ENCODE measurements around the gene NUMB. TPM values are rescaled to one million over a fixed set of nuclear protein-coding genes. Genes with fewer than 3 reads are reported as not detected.

NUMB gene
- total and polyA plus RNA-seq, 4 donors, result 28.3 to 48.0 (median 32.2) TPM

DNA sequence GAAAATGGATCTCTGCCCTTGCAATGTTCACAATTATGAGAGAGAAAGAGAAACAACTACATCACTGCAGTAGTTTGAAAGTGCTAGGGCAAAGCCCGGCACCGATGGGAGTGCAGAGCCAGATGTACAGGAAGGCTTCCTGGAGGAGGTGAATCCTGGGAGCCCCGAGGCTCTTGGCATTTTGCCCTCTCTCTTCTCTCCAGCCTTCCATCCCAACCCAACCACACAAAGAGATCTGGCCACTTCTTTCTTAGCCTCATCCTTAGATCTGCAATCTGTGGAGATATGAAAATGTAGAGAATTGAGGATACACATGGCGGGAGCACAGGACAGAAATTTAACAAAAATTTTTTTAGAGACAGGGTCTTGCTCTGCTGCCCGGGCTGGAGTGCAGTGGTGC is 224.3 kb downstream of the NUMB start:
- H3K27ac ChIP-seq (ENCODE audit: low read depth, low read length), result no peak overlapping the region
- peaks cover 39% of the 10 kb centered on the region for H3K4me1 ChIP-seq (ENCODE audit: control insufficient read depth, insufficient read depth, low read length)
- DNase-seq (ENCODE audit: low read depth in 4 of 6, low spot score in 6 of 6), result no peak
- H3K36me3 ChIP-seq (ENCODE audit: control insufficient read depth, insufficient read depth, low read length), result no peaks in the 10 kb centered on the region
- peaks cover 55% of the 10 kb centered on the region for H3K27me3 ChIP-seq (ENCODE audit: control insufficient read depth, insufficient read depth, low read length)
- no peak overlapping the region for H3K4me3 ChIP-seq (ENCODE audit: low read depth, low read length)
- 84% methylated on average over 2 of the region's 5 CpGs for WGBS (ENCODE audit: insufficient coverage)
- no peaks in the 10 kb centered on the region for H3K9me3 ChIP-seq (ENCODE audit: control insufficient read depth, insufficient read depth, low read length)

DNA sequence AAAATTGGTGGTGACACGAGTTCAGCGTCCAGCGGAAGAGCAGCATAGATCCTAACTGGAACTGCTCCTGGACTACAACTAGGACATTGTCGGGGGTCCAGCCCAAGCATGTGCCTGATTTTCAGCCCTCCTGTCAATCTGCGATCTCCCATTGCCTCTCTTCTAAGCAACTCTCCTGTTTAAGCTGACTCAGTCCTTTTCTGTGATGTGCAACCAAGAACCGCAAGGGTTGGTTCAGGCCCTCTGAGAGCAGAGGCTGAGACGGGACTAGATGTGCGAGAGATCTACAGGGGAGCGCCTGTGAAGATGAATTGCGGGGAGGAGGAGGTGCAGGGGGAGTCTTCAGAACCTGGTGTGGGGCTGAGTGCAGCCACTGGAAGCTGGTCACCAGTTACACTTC is 224.8 kb downstream of the NUMB start:
- 87% methylated on average over 9 of the region's 10 CpGs for WGBS (ENCODE audit: insufficient coverage)
- Histone ChIP-seq H3K4me3 (ENCODE audit: low read depth, low read length) (no peak overlapping the region), H3K4me1 (ENCODE audit: control insufficient read depth, insufficient read depth, low read length) (peaks cover 34% of the 10 kb centered on the region), H3K27ac (ENCODE audit: low read depth, low read length) (no peak overlapping the region), H3K9me3 (ENCODE audit: control insufficient read depth, insufficient read depth, low read length) (no peaks in the 10 kb centered on the region), H3K27me3 (ENCODE audit: control insufficient read depth, insufficient read depth, low read length) (peaks cover 50% of the 10 kb centered on the region), H3K36me3 (ENCODE audit: control insufficient read depth, insufficient read depth, low read length) (no peaks in the 10 kb centered on the region)
- no peak for DNase-seq (ENCODE audit: low read depth in 4 of 6, low spot score in 6 of 6)

DNA sequence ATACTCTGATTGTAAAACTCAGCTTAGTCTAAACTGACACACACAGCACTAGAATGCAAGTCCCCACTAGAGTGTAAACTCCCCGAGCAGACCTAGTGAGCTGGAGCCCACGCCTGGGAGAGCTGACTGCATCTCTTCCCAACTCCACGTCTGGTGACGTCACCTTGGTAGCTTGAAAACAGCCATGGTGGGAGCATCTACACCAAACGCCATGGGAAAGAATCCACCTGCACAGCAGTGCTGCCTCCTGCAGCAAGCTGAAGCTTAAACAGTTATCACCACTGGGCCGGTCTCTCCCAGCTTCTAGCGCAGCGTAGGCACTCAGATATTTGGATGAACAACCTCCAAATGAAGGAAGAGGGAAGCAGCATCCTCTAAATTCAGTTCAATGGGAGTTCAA is 225.4 kb downstream of the NUMB start:
- 84% methylated on average over 8 of the region's 8 CpGs for WGBS (ENCODE audit: insufficient coverage)
- H3K4me1 ChIP-seq (ENCODE audit: control insufficient read depth, insufficient read depth, low read length), result peaks cover 33% of the 10 kb centered on the region
- H3K27ac ChIP-seq (ENCODE audit: low read depth, low read length), result no peak overlapping the region
- DNase-seq (ENCODE audit: low read depth in 4 of 6, low spot score in 6 of 6), result no peak
- H3K27me3 ChIP-seq (ENCODE audit: control insufficient read depth, insufficient read depth, low read length), result peaks cover 44% of the 10 kb centered on the region
- no peaks in the 10 kb centered on the region for H3K9me3 ChIP-seq (ENCODE audit: control insufficient read depth, insufficient read depth, low read length)
- peaks cover 4% of the 10 kb centered on the region for H3K36me3 ChIP-seq (ENCODE audit: control insufficient read depth, insufficient read depth, low read length)
- H3K4me3 ChIP-seq (ENCODE audit: low read depth, low read length), result no peak overlapping the region

DNA sequence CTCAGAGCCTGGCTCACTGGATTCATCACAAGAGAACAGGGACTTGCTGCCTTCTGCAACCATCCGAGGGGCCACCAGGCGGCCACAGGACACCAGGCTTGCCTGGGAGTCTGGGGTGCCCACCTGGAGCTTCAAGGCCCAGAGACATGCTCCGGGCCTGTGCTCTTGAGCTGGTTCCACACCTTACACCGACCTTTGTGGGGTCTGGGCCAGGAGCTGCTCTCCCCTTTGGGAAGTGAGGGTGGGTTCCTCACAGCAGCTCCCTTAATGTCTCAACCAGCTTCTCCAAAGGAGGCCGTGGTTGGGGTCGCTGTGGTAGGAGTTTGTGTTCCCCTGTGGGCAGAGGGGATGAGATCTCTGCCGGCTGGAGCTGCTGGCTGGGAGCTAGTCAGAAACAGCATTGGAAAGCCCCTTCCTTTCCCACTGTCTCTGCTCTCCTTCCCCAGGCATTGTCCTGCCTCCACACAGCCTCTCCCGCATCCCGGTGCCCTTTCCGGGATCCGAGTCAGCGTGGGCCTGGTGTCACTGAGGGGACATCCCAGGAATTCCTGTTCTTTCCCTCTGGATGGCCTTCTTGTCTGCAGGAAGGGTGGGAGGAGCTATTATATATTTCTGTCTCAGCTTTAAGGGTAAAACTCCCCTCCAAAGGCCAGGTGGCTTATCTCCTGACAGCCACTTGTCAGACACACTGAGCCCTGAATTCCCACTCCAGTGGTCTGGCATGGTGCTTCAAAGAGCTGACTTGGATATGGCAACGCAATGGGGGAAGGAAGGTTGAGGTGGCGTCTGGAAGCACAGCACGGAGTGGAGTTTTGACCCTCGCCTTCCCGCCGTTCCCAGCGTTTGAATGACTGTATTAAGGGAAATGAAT is 226.1 kb downstream of the NUMB start:
- Histone ChIP-seq H3K27me3 (ENCODE audit: control insufficient read depth, insufficient read depth, low read length) (peaks cover 37% of the 10 kb centered on the region), H3K36me3 (ENCODE audit: control insufficient read depth, insufficient read depth, low read length) (peaks cover 7% of the 10 kb centered on the region), H3K9me3 (ENCODE audit: control insufficient read depth, insufficient read depth, low read length) (no peaks in the 10 kb centered on the region), H3K27ac (ENCODE audit: low read depth, low read length) (no peak overlapping the region), H3K4me3 (ENCODE audit: low read depth, low read length) (no peak overlapping the region), H3K4me1 (ENCODE audit: control insufficient read depth, insufficient read depth, low read length) (peaks cover 33% of the 10 kb centered on the region)
- WGBS (ENCODE audit: insufficient coverage), result 67% methylated on average over 15 of the region's 19 CpGs
- no peak for DNase-seq (ENCODE audit: low read depth in 4 of 6, low spot score in 6 of 6)

DNA sequence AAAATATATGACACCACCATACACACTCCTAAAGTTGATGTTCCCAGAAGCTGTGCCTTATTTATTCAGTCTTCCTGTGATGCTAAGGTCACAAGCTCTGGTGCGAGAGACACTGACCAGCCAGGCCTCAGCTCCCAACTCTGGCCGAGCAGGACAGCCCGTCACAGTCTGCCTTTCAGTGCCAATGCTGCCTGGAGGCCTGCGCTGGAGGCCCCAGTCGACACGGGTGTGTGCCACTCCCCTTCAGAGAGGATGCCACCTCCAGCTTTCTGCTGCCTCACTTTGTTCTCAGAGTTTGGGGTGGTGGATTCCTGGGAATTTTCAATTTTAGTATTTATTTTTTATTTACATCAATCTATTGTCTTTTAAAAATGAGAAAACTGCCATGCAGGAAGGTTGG is 228.3 kb downstream of the NUMB start:
- peaks cover 12% of the 10 kb centered on the region for H3K36me3 ChIP-seq (ENCODE audit: control insufficient read depth, insufficient read depth, low read length)
- H3K27ac ChIP-seq (ENCODE audit: low read depth, low read length), result no peak overlapping the region
- DNase-seq (ENCODE audit: low read depth in 4 of 6, low spot score in 6 of 6), result no peak
- no peak overlapping the region for H3K4me3 ChIP-seq (ENCODE audit: low read depth, low read length)
- no peaks in the 10 kb centered on the region for H3K9me3 ChIP-seq (ENCODE audit: control insufficient read depth, insufficient read depth, low read length)
- H3K4me1 ChIP-seq (ENCODE audit: control insufficient read depth, insufficient read depth, low read length), result peaks cover 17% of the 10 kb centered on the region
- 93% methylated on average over 3 of the region's 6 CpGs for WGBS (ENCODE audit: insufficient coverage)
- H3K27me3 ChIP-seq (ENCODE audit: control insufficient read depth, insufficient read depth, low read length), result peaks cover 16% of the 10 kb centered on the region

DNA sequence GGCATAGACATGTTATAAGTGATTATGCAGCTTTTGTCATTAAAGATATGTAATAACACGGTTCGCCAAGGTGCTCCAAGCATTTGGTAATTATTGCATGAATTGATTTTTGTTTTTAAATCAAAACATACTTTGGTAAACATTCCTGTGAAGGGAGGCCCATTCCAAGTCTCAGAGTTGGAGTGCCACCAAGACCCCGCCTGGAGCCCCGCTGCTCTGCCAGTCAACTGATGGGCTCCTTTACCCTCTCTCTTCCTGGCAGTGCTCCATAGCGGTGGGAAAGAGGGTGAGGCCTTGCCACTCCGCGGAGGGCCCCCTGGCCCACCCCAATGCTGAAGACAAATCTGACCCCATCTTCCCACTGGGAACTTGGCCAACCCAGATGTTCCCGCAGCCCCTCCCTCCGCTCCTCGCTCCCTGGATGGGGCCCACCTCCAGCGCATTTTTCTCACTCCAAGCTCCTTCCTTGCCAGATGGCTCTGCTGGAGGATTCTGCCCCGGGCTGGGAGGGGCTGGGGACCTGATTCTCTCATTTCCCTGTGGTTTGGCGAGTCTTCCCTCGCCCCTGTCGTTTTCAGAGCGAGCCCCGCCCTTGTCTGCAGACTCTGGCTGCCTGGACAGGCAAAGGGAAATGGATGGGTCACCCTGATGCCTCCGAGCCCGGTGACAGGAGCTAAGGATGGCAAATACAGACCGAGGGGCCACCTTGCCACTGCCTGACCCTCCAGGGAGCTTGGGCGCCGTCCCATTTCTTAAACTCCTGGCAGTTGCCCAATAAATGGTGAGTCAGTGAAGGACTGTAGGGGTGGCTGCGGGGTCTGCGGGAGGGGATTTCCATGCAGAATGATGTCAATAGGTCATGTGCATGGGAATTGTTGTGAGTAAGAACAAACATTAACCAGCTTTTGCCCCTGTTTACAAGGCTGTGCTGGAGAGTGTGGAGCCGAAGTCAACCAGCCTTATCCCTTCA is 230.2 kb downstream of the NUMB start:
- no peaks in the 10 kb centered on the region for H3K9me3 ChIP-seq (ENCODE audit: control insufficient read depth, insufficient read depth, low read length)
- peaks cover 12% of the 10 kb centered on the region for H3K36me3 ChIP-seq (ENCODE audit: control insufficient read depth, insufficient read depth, low read length)
- H3K27me3 ChIP-seq (ENCODE audit: control insufficient read depth, insufficient read depth, low read length), result no peaks in the 10 kb centered on the region
- peaks cover 15% of the 10 kb centered on the region for H3K4me1 ChIP-seq (ENCODE audit: control insufficient read depth, insufficient read depth, low read length)
- peak overlapping the region; percentile 22 for H3K27ac ChIP-seq (ENCODE audit: low read depth, low read length)
- H3K4me3 ChIP-seq (ENCODE audit: low read depth, low read length), result no peak overlapping the region
- peak in 2 of 6 donors; percentile 47 to 83 for DNase-seq (ENCODE audit: low read depth in 4 of 6, low spot score in 6 of 6)
- WGBS (ENCODE audit: insufficient coverage), result 25% methylated on average over 19 of the region's 25 CpGs

DNA sequence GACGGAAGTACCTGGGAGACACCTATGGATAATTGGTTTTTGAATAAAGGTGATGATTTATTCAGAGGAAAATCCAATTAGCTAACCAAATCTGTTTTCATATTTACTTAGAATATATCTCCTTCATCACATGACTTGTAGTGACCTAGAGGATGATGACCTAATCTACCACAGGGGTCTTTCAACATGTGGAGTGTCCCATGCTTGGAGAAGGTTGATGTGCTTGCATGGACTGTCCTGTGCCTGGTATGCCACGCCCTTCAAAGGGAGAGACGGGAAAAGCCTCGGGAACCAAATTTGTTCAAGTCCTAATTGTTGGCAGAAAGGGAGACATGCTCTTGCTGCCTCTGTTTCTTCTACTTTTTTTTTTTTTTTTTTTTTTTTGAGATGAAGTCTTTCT is 232.8 kb downstream of the NUMB start:
- WGBS (ENCODE audit: insufficient coverage), result no CpG with 5 or more reads among the region's 4 CpGs
- Histone ChIP-seq H3K9me3 (ENCODE audit: control insufficient read depth, insufficient read depth, low read length) (no peaks in the 10 kb centered on the region), H3K27ac (ENCODE audit: low read depth, low read length) (no peak overlapping the region), H3K4me3 (ENCODE audit: low read depth, low read length) (no peak overlapping the region), H3K36me3 (ENCODE audit: control insufficient read depth, insufficient read depth, low read length) (peaks cover 14% of the 10 kb centered on the region), H3K4me1 (ENCODE audit: control insufficient read depth, insufficient read depth, low read length) (peaks cover 11% of the 10 kb centered on the region), H3K27me3 (ENCODE audit: control insufficient read depth, insufficient read depth, low read length) (no peaks in the 10 kb centered on the region)
- no peak for DNase-seq (ENCODE audit: low read depth in 4 of 6, low spot score in 6 of 6)

Small RNAs within 50 kb of the gene (small RNA-seq; reads per million reads assigned to genes)
- gene RNU6-419P (ENCODE audit: low replicate concordance), result not detected

Other genes with a start within 250 kb of the NUMB start
- gene PAPLN, start 221.0 kb downstream of the NUMB start, total RNA-seq, result 10 to 100 TPM; 18.3 to 69.3 TPM
- 10 to 100 TPM in 1 of 2 donors, 1 to 10 TPM in 1; 5.1 to 32.2 TPM for gene PAPLN, start 221.0 kb downstream of the NUMB start, polyA plus RNA-seq (ENCODE audit: insufficient read length in 2 of 2)
- gene RIOX1, start 32.4 kb upstream of the NUMB start, total RNA-seq, result 10 to 100 TPM; 10.9 to 13.4 TPM
- 10 to 100 TPM; 13.4 to 15.7 TPM for gene RIOX1, start 32.4 kb upstream of the NUMB start, polyA plus RNA-seq (ENCODE audit: insufficient read length in 2 of 2)
- gene ACOT1, start 78.6 kb upstream of the NUMB start, total RNA-seq, result 1 to 10 TPM; 6.6 to 8.1 TPM
- 1 to 10 TPM; 2.0 to 7.5 TPM for gene ACOT1, start 78.6 kb upstream of the NUMB start, polyA plus RNA-seq (ENCODE audit: insufficient read length in 2 of 2)
- 1 to 10 TPM; 1.3 to 1.4 TPM for gene HEATR4, start 100.4 kb upstream of the NUMB start, total RNA-seq
- 1 to 10 TPM; 2.6 to 6.2 TPM for gene HEATR4, start 100.4 kb upstream of the NUMB start, polyA plus RNA-seq (ENCODE audit: insufficient read length in 2 of 2)
- gene ACOT2, start 110.7 kb upstream of the NUMB start, total RNA-seq, result 10 to 100 TPM; 29.7 to 41.6 TPM
- gene ACOT2, start 110.7 kb upstream of the NUMB start, polyA plus RNA-seq (ENCODE audit: insufficient read length in 2 of 2), result 10 to 100 TPM; 35.1 to 40.8 TPM
- gene ACOT4, start 133.3 kb upstream of the NUMB start, total RNA-seq, result 1 to 10 TPM; 1.1 to 1.5 TPM
- 1 to 10 TPM; 1.3 to 1.8 TPM for gene ACOT4, start 133.3 kb upstream of the NUMB start, polyA plus RNA-seq (ENCODE audit: insufficient read length in 2 of 2)
- gene ACOT6, start 154.0 kb upstream of the NUMB start, total RNA-seq, result under 1 TPM in 1 of 2 donors, not detected in 1; 0.11 TPM
- gene ACOT6, start 154.0 kb upstream of the NUMB start, polyA plus RNA-seq (ENCODE audit: insufficient read length in 2 of 2), result 1 to 10 TPM in 1 of 2 donors, under 1 TPM in 1; 0.24 to 1.3 TPM
- gene DNAL1, start 186.4 kb upstream of the NUMB start, total RNA-seq, result 10 to 100 TPM; 23.9 to 26.0 TPM
- gene DNAL1, start 186.4 kb upstream of the NUMB start, polyA plus RNA-seq (ENCODE audit: insufficient read length in 2 of 2), result 10 to 100 TPM; 15.4 to 16.5 TPM